HG03045 (cell line): ENCODE measurements around the gene CCT8.
"Not testable (repeated sequence)": the region's sequence is repeated elsewhere in the genome, so short reads cannot be mapped to it uniquely, and the experiment has no call there.

Source experiments
- ATAC-seq: cut with Tn5 transposase; IDR thresholded peaks from one replicate; pipeline ENCODE4 v1.9.1; 2021; ENCODE audit warnings: mild to moderate bottlenecking, moderate library complexity; ENCODE audit not compliant: unreplicated experiment

The CCT8 gene

GRCh38 chr21:29024474-29025327 lies 48.7 kb downstream of the CCT8 start, which contains the start of gene USP16:
USP16 (plus strand) TSS chr21:29024668; CDS start chr21:29027914, 3,246 bp downstream.
- ATAC-seq: peak; percentile 97

- ATAC-seq: no peak
Observed at GRCh38 chr21:29022166-29022565, 51.3 kb downstream of the CCT8 start.

GRCh38 chr21:29018540-29018939 lies 54.9 kb downstream of the CCT8 start:
- peak; percentile 22 for ATAC-seq

GRCh38 chr21:29017639-29018237 lies 55.7 kb downstream of the CCT8 start:
- ATAC-seq: no peak

- ATAC-seq: not testable (repeated sequence)
Observed at GRCh38 chr21:29011236-29011635, 62.2 kb downstream of the CCT8 start.

- ATAC-seq: no peak
Observed at GRCh38 chr21:29008367-29008766, 65.1 kb downstream of the CCT8 start.

- ATAC-seq: no peak
Observed at GRCh38 chr21:29007810-29008209, 65.6 kb downstream of the CCT8 start.

- no peak for ATAC-seq
Observed at GRCh38 chr21:29007135-29007534, 66.3 kb downstream of the CCT8 start.
